ENCODE results near the gene LPCAT4. TPM values are rescaled to one million over a fixed set of nuclear protein-coding genes. Genes with fewer than 3 reads are reported as not detected.

Gene LPCAT4

GRCh38 chr15:34311563-34311962 lies 55.4 kb downstream of the LPCAT4 start:
- no peaks in the 10 kb centered on the region for H3K36me3 ChIP-seq (ENCODE audit: insufficient read depth, low read length)
- no peak overlapping the region for H3K4me2 ChIP-seq (ENCODE audit: low read length)
- H3K9me3 ChIP-seq (replicated peaks; ENCODE audit: low read length): no peaks in the 10 kb centered on the region
- no peaks in the 10 kb centered on the region for H3K27me3 ChIP-seq (ENCODE audit: control insufficient read depth, insufficient read depth, low read length)
- H3K4me3 ChIP-seq (ENCODE audit: low read length): no peak overlapping the region
- H3K4me1 ChIP-seq (ENCODE audit: control insufficient read depth, insufficient read depth, low read length): peaks cover 8% of the 10 kb centered on the region
- H3K9ac ChIP-seq (ENCODE audit: low read depth, low read length): no peak overlapping the region

Small RNA genes lying within 50 kb of the gene (small RNA-seq; reads per million reads assigned to genes)
- gene MIR1233-1 (not detected), gene RF00019 (not detected)
